OCI-LY1 (cell line): ENCODE data around the gene KDM5B.

Experiments
- EZH2 ChIP-seq: fragments of 200-600 bp; sonication (generic), shearing (Covaris generic); IDR thresholded peaks from 2 replicates; pipeline ENCODE4 v1.8.0; 2017; ENCODE audit warnings: borderline replicate concordance, mixed run types, mild to moderate bottlenecking, antibody characterized with exemption, low read length, moderate library complexity, mixed read lengths
- TF ChIP-seq, protein P1 (sequence below): fragments of 200-600 bp; sonication (generic), shearing (Covaris generic); IDR thresholded peaks from 2 replicates; pipeline ENCODE4 v1.5.1; 2017; ENCODE audit warnings: mild to moderate bottlenecking, antibody characterized with exemption, low read length, moderate library complexity, mixed read lengths

DNA sequence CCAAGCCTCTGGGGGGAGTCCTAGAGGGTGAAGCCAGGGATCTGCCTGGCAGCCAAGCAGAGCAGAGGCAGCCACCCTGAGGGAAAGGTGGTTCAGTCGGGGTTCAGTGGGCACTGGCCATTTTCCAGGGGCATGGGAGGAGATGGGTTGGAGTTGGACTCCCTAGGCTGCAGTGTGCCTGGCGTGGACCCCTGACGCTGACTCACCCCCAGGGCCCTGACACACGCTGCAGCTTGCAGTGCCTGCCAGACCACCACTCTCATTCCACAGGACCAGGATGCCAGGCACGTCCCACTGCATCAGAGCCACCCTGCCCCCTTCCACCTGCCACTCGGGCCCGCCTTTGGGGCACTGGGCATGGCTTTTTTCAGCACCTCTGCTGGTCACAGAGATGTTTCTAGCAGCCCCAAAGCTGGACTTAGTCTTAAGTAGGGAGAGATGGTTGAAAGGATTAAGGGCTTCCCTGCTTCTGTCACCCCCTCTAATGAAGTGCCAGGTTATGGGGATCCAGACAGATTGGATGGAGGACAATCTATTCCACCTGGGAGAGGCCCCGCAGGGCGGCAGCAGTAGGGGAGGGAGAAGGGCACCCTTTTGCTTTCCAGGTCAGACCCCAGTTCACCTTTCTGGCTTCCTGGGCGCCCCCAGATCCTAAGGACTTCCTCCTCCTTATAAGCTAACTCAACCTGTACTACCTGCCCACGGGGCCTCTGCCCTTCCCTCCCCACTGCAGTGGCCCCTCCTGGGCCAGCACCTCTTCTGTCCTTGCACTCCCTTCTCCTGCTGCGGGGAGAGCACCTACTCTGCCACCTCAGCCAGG lies 99.6 kb downstream of the KDM5B start:
- TF ChIP-seq, protein P1, sequence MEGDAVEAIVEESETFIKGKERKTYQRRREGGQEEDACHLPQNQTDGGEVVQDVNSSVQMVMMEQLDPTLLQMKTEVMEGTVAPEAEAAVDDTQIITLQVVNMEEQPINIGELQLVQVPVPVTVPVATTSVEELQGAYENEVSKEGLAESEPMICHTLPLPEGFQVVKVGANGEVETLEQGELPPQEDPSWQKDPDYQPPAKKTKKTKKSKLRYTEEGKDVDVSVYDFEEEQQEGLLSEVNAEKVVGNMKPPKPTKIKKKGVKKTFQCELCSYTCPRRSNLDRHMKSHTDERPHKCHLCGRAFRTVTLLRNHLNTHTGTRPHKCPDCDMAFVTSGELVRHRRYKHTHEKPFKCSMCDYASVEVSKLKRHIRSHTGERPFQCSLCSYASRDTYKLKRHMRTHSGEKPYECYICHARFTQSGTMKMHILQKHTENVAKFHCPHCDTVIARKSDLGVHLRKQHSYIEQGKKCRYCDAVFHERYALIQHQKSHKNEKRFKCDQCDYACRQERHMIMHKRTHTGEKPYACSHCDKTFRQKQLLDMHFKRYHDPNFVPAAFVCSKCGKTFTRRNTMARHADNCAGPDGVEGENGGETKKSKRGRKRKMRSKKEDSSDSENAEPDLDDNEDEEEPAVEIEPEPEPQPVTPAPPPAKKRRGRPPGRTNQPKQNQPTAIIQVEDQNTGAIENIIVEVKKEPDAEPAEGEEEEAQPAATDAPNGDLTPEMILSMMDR = no peak
- no peak for TF ChIP-seq EZH2
